HG02943 (cell line): ENCODE results near the gene DDAH1.

Experiments
- ATAC-seq: cut with Tn5 transposase; IDR thresholded peaks from one replicate; pipeline ENCODE4 v1.9.1; 2021; ENCODE audit warnings: mild to moderate bottlenecking, low read depth, moderate library complexity; ENCODE audit not compliant: unreplicated experiment

Gene DDAH1

DNA sequence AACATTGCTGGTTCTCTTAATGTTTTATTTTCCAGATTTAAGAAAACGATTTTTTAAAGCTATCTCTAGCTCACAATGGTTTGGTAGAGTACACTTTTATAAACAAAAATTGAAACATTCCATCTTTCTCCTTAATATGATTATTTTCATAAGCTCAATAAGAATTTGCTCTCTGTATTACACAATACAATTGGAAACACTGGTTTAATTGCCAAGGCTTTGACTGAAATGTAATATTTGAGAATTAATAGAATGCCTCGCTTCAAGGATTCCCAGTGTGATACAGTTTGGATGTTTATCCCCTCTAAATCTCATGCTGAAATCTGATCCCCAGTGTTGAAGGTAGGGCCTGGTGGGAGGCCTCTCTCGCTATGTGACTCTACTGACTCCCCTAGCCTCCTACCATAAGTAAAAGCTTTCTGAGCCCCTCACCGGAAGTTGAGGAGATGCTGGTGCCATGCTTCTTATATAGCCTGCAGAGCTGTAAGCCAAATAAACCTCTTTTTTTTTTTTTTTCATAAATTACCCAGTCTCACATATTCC is 67.4 kb downstream of the DDAH1 start:
- ATAC-seq, result no peak

DNA sequence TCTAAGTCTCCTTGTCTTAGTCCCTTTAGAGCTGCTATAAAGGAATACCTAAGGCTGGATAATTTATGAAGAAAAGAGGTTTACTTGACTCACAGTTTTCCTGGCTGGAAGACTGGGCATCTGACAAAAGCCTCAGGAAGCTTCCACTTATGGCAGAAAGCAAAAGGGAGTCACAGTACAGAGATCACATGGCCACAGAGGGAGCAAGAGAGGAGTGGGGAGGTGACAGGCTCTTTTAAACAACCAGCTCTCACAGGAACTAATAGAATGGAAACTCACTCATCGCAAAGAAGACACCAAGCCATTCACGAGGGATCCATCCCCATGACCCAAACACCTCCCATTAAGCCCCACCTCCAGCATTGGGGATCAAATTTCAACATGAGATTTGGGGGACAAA is 68.8 kb downstream of the DDAH1 start:
- no peak for ATAC-seq

DNA sequence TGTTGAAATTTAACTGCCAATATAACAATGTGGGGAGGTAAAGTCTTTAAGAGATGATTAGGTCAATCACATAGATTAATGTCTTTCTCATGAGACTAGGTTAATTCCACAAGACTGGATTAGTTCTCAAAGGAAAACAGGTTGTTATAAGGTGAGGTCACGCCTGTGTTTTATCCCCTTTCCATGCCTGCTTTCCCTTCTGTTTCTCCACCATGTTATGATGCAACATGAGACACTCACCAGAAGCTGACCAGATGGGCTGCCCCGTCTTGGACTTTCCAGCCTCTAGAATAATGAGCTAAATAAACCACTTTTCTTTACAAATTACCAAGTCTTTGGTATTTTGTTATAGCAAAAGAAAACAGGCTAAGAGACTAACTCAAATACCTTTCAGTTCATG is 70.8 kb downstream of the DDAH1 start:
- no peak for ATAC-seq

DNA sequence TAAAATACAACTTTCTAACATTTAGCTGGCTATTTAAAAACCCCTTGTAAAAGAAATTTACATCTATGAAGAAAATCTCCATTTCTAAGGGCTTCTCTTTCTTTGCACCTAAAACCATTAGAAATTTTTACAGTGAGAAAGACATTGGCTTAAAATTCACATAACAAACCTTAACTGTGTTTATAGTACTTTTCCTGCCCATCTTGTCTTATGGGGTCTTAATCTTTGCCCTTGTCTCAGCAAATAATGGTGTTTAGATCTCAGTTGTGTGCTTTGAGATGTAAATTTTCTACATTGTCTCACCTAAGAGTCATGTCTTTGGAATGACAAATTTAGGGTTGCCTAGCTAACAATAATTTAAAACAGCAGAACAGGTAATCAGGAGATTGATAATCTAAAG is 71.5 kb downstream of the DDAH1 start:
- no peak for ATAC-seq

DNA sequence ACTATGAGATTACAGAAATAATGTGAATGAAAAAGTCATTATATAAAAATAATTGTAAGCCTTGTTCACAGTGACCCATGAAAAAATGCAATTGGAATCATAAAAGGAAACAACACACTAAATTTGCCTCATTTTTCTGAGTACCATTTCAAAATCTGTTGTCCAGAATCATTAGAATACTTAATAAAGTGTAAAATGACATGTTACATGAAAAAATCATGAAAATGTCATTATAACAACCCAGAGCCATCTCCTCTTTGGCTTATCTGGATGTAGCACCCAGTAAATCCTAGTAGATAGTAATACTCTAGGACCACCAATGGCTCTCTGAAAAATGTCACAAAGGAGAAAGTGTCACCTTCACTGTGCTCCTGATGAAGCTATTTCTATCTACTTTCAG is 76.5 kb downstream of the DDAH1 start:
- ATAC-seq, result no peak

DNA sequence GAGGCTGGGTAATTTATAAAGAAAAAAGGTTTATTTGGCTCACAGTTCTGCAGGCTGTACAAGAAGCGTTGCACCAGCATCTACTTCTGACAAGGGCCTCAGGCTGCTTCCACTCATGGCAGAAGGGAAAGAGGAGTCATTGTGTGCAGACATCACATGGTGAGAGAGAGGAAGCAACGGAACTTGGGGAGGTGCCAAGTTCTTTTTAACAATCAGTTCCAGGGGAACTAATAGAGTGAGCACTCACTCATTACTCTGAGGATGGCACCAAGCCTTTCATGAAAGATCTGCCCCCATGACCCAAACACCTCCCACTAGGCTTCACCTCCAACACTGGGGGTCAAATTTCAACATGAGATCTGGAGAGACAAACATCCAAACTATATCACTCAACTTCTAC is 77.2 kb downstream of the DDAH1 start:
- no peak for ATAC-seq

DNA sequence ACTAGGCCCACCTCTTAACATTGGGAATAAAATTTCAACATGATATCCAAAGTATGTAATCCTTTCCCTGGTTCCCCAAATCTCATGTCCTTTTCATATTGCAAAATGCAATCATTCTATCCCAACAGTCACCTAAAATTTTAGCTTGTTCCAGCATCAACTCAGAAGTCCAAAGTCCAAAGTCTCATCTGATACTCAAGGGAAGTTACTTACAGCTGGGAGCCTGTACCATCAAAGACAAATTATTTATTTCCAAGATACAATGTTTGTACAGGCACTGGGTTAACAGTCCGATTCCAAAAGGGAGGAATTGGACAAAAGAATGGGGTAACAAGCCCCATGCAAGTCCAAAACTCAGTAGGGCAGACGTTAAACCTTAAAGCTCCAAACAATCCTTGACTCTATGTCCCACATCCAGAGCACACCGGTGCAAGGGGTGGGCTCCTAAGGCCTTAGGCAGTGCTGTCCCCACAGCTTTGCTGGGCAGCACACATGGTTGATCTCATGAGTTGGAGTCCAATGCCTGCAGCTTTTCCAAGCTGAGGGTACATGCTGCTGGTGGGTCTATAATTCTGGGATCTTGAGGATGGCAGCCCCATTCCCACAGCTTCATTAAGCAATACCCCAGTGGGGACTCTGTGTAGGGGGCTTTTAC is 78.8 kb downstream of the DDAH1 start:
- ATAC-seq, result no peak

DNA sequence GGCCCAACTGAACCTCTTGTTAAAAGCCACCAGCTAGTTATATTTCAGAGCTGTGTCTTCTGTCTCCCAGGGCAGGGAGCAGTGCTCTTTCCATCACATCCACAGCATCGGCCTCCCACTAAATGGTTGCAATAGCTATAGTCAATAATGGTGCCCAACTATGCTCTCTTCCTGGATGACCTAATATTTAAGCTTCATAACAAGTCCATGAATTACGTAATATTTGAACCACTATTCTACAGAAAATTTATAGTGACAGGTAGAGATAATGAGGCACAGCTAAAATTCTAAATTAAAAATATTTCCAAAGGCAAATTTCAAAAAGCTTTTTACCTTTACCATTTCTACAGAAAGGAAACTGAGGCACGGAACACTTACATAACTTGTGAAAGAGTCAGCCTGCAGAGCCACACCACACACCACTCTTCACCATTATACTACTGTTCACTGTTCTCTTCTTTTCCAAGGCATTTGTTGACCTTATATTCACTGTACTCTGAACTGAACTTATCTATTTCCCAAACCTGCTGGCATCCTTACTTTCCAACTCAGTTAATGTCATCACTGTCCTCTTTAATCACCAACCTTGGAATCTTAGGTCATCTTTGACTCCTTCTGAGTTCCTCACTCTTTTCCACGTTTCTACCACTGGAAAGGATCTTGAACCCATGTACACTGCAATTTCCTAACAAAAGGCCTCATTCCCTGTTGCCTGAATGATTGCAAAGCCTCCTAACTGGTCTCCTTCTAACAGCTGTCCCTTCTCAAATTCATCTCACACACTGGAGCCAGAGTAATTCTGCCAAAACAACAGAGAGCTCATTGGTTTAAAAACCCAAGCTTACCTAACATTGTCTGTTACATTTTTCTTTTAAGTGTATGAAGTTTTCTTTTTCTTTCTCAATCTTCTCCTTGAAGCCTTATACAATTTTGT is 85.5 kb downstream of the DDAH1 start:
- no peak for ATAC-seq

DNA sequence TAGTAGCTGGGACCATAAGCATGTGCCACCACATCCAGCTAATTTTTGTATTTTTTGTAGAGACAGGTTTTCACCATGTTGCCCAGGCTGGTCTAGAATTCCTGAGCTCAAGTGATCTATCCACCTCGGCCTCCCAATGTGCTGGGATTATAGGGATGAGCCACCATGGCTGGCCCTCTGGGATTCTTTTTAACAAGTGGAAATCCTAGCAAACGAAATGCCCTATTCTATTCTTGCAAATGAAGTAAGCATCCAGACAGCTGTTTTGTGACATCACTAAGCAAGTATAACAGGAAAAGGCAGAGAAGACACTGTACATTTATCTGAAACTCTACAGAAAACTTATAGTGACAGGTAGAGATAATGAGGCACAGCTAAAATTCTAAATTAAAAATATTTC is 86.4 kb downstream of the DDAH1 start:
- no peak for ATAC-seq

DNA sequence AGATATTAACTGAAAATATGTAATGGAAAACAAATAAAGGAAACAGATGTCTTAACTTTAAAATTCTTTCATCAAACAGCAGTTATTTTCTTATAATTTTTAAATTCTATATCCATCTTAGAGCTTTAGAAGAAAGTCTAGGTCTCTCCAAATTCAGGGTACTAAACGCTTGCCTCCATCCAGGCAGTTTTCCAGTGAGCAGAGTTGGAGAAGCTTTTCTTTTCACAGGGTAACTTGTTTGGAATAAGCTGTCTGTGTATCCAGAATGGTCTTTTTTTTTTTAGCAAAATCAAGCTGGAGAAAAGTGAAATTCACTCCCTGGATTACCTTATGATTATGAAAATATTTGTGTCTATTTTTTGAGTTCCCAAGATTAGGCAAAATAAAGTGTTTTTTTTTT is 88.6 kb downstream of the DDAH1 start:
- no peak for ATAC-seq

DNA sequence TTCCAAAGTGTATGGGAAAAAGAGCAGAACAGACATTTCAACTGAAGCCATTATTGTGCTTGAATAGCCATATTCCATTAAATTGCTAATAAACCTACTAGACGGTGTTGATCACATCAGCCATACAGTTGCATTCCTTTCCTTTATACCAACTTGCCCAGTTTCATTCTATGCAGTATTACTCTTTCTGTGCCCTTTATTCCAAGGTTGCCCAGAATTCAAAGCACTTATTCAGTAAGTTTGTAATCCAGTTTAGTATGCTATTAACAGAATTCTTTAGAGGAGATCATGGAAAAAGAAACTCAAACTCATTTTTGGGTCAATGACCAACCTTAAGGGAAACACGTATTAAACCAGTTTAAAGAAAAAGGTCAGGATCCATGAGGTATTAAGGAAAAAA is 89.5 kb downstream of the DDAH1 start:
- no peak for ATAC-seq

DNA sequence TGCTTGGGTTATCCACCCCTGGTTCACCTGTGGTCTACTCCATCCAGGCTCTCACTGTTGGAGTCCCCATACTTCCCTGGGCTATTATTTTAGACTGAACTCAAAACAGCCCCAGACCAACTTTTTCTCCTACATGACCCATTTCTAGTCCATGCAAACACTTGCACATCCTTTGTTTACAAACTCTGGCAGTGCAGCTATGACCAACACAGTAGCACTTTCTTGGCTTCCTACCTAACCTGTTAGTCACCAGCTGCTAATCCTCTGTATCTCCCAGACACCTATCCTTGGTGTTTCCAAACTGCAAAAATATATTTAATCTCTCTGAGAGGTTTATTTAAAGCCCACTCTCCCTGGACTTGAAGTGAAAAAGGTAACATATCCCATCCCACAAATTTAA is 90.8 kb downstream of the DDAH1 start:
- ATAC-seq, result no peak

DNA sequence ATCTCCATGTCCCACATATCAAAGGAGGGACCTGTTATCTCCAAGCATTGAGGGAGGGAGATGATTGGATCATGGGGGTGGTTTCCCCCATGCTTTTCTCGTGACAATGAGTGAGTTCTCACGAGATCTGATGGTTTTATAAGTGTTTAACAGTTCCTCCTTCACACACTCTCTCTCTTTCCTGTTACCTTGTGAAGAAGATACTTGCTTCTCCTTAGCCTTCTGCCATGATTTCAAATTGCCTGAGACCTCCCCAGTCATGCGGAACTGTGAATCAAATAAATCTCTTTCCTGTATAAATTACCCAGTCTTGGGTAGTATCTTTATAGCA is 91.6 kb downstream of the DDAH1 start:
- ATAC-seq, result no peak

DNA sequence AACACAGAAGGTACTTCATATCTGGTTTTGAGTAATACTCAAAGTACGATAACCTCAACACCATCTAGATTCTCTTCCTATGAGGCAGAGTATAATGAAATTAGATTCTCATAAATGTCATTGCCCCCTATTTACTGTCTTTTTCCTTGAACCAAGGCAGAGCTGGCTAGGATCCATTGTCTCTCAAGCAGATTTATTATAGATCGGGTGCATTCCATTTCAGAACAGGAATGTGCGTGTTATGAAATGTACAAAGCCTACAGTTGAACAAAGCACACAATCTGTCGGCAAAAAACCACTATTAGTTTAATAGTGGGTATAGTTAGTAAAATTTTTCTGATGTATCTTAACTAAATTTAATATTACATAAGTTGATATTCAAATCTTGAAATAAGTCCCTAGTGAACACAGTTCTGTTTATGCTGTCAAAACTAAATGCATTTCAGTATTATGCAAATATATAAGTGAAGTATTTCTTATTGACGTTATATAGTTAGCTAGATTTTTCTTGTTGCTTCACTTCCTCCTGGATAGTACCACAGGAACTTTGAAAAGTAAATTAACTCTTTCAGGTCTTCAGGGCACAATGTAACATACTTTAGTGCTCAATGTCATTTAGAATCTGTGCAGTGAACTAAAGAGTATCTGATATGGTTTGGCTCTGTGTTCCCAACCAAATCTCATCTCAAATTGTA is 92.1 kb downstream of the DDAH1 start:
- ATAC-seq, result no peak

DNA sequence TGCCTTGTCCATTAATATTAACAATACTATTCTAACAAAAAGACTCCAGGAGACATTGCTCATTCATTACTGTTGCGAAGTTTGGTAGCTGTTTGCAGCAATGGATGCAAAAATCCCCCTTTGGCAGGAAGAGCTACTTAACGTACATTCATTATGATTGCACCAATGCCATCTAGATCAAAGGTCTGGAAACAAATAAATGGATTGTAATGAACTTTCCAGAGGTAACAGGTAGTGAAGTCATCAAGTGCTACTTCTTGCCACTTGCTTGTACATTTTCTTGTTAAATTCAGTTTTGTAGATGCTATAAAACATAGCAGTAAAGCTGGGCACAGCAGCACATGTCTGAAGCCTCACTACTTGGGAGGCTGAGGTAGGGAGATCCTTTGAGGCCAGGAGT is 93.9 kb downstream of the DDAH1 start:
- ATAC-seq, result no peak

DNA sequence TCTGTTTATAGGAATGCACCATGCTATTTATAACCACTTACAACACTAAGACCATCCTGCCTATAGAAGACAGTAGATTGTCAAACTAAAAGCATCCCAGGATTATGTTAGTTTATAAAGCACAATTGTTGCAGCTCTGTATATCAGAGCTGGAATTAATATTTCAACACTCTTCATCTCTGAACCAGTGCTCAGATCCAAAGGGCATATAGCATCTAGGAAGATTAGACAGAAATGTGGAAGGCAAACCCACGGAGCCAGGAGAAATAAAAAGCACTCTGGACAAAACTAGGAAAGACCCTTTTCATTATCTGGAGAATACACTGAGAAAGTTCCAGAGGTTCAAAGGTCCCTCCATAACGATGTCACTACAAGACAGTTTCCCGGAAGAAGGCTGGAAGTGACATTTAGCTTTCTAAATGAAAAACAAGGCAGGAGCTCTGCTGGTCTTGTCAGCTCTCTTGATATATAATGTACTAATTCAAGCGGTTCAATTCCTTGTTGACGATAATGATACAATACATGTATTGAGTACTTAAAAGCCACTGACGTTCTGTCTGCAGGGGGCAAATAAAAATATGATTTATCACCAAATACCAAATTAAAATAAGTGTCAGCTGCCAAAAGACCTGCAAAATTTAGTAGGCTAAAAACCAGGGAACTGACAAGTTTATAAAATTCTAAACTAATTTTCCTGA is 96.7 kb downstream of the DDAH1 start:
- ATAC-seq, result no peak

DNA sequence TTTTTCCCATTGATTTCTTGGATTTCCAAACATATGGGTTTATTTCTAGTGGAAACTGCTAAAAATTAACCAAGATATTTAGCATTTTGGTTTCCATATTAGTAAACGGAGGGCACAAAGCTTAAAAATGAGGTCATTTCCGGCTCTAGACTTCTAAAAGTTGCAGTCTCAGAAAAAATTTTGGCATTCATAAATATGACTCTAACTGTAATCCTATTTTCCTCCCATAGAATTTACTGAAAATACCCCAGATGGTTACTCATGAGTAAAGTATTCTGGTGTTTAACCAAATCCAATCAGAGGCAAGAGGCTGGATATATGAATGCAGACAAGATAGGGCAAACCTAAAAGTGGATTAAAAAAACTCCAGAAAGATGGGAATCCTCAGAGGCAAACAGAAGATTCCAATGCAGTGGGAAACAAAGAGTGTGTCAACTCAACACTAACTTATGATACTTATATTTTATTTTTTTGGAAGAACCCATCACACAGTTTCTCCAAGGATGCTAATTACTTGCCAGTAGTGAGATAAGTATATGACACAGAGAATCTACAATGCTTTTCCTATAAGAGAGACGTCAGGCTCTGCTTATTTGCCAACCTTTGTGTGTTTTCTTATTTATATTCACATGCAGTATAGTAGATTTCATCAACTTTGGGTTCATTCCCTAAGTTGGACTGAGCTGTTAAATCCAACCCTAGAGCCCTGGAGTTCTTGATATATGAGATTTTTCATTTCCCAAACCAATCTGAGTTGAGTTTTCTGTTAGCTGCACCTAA is 98.4 kb downstream of the DDAH1 start:
- no peak for ATAC-seq

DNA sequence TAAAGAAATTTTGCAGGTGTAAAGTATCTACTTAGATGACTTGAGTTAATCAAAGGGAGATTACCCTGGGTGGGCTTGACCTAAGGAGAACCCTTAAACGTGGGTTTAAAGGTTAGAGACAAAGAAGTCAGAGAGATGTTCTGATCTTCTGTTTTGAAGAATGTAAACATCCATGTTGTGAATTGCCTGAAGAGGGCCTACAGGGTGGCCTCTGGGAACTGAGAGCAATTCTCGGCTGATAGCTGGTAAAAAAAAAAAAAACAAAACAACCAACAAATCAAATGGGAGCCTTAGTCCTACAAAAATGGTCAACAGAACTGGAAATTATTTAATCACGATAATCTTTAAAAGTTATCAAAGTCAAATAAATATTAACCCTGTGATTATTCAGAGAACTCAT is 99.1 kb downstream of the DDAH1 start:
- no peak for ATAC-seq

DNA sequence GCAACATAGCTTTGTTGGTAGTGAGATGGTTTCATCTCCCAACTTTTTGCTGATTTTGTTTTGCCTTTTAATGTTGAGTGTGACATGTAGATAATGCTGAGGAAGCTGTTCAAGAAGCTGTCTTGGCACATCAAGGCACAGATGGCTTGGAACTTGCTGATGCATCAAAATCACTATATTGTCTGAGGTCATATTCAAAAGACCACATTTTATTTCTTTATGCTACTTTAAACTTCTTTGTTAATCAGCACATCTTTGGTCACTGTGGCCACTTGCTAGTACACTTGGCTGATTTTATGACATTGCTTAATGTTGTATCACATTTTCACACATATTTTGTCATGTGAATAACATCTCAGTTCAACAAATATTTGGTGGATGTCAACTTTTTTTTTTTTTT is 101.4 kb downstream of the DDAH1 start:
- ATAC-seq, result no peak

DNA sequence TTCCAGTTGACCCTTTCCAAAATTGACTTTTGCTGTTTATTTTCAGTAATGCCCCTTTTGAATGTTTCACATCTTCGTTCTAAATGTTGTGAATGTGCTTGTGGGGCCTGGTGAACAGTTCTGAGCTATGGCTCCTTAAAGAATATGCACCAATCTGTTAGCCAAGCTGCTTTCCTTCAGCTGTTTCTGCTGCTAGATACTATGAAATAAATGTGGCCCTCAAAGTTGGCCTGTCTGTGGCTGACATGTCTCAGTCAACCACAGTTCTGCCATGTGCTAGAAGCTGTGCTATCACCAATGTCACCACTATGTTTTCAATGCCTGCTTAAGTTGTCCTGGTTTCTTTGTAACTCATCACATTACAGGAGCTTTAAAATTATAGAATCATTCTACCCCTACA is 101.9 kb downstream of the DDAH1 start:
- ATAC-seq, result no peak
